ENCODE results near the gene ARHGEF7. TPM values are rescaled to one million over a fixed set of nuclear protein-coding genes. Genes with fewer than 3 reads are reported as not detected.

ARHGEF7 gene
- total RNA-seq, 1 donor from 2014 or later: 63.2 TPM

DNA sequence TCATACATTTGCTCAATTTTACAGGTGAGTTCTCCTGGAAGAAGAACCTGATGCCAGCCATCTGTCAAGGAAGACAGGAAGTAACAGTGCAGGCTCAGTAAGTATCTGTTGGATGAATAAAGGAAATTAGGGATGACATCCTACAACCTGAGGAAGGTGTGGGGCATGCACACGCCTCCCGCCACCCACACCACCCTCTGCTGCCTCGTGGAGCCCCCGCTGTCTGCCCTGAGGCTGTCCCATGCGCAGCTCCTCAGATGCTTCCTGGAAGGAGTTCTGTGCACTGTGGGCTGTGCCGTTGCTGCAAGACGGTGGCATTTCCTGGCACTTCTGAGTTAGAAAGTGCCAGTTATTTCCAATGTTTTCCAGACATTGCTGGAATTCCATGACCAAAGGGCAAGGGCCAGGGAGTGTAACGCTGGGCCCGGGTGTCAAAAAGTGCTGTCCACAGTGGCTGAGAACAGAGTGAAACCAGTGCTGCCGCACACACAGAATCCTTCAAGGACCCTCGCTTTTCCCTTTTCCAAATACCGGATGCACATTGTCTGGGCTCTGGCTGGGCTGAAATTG, 201.1 kb downstream of the ARHGEF7 start:
- ATAC-seq (no peak), DNase-seq (no peak)
- H3K27me3 ChIP-seq: no peaks in the 10 kb centered on the region
- H3K4me3 ChIP-seq: no peak overlapping the region
- no peaks in the 10 kb centered on the region for H3K4me1 ChIP-seq
- intact Hi-C loops (cut with DNase I): no loop called here
- TF ChIP-seq, protein P1, sequence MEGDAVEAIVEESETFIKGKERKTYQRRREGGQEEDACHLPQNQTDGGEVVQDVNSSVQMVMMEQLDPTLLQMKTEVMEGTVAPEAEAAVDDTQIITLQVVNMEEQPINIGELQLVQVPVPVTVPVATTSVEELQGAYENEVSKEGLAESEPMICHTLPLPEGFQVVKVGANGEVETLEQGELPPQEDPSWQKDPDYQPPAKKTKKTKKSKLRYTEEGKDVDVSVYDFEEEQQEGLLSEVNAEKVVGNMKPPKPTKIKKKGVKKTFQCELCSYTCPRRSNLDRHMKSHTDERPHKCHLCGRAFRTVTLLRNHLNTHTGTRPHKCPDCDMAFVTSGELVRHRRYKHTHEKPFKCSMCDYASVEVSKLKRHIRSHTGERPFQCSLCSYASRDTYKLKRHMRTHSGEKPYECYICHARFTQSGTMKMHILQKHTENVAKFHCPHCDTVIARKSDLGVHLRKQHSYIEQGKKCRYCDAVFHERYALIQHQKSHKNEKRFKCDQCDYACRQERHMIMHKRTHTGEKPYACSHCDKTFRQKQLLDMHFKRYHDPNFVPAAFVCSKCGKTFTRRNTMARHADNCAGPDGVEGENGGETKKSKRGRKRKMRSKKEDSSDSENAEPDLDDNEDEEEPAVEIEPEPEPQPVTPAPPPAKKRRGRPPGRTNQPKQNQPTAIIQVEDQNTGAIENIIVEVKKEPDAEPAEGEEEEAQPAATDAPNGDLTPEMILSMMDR (IDR thresholded peaks at IDR 0.05): no peak
- no peak overlapping the region for H3K27ac ChIP-seq
- no peaks in the 10 kb centered on the region for H3K9me3 ChIP-seq
- H3K36me3 ChIP-seq: no peaks in the 10 kb centered on the region

DNA sequence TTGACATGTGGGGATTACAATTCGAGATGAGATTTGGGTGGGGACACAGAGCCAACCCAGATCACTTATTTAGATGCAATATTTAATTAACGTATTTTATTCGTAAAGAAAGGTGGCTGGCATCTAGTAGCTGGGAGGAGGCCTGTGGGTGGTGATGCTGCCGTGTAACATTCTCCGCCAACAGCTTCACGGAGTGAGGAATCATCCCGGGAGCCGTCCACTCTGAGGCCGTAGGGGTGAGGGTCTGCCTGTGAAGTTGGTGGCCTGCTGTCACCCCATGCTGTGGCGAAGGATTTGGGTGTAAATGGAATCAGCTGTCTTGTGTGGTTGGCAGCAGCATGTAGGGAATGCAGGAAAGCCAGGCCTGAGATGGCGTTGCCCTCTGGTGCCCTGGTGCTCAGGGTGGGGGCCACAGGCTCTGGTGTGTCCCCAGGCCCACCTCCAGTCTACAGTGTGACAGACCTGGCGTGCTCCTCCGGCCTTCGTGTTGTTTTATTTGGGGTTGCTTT, 202.0 kb downstream of the ARHGEF7 start:
- ATAC-seq (no peak), DNase-seq (no peak)
- no peak overlapping the region for H3K27ac ChIP-seq
- no peaks in the 10 kb centered on the region for H3K9me3 ChIP-seq
- H3K27me3 ChIP-seq: no peaks in the 10 kb centered on the region
- no peaks in the 10 kb centered on the region for H3K36me3 ChIP-seq
- H3K4me1 ChIP-seq: no peaks in the 10 kb centered on the region
- intact Hi-C loops (cut with DNase I): no loop called here
- TF ChIP-seq, protein P1 (IDR thresholded peaks at IDR 0.05): no peak
- no peak overlapping the region for H3K4me3 ChIP-seq

DNA sequence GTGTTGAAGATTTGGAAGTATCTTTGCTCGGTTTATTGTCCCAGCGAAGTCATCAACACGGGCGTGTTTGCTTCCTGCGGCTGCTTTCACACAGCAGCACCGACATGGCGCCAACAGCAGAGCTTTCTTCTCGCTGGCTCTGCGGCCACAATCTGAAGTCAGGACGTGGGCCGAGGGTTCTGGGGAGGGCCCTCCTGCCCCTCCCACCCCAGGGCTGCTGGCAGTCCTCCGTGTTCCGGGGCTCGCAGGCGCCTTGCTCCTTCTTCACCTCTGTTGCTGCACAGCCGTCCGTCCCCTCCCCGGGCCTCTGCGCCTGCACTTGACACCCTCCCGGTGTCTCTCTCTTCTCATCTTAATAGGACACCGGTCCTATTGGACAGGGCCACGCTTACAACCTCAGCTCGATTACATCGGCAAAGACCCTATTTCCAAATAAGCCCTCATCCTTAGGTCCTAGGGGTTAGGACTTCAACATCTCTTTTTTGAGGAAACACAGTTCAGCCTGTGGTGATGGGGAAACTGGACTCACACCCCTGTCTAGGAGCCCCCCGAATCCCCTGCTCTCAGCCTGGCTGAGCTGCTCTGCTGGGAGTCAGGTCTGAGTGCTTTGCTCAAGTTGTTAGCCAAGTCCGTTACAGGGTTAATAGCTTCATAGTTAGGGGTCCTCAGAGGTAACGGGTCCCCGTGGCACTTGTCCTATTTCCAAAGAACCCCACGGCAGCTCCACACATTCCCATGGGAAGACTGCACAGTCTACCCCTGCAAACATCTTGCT, 202.6 kb downstream of the ARHGEF7 start:
- ATAC-seq (no peak), DNase-seq (no peak)
- intact Hi-C loops (cut with DNase I): no loop called here
- Histone ChIP-seq H3K27ac (no peak overlapping the region), H3K4me1 (no peaks in the 10 kb centered on the region), H3K9me3 (no peaks in the 10 kb centered on the region), H3K4me3 (no peak overlapping the region), H3K36me3 (no peaks in the 10 kb centered on the region), H3K27me3 (no peaks in the 10 kb centered on the region)
- TF ChIP-seq, protein P1 (IDR thresholded peaks at IDR 0.05): no peak

DNA sequence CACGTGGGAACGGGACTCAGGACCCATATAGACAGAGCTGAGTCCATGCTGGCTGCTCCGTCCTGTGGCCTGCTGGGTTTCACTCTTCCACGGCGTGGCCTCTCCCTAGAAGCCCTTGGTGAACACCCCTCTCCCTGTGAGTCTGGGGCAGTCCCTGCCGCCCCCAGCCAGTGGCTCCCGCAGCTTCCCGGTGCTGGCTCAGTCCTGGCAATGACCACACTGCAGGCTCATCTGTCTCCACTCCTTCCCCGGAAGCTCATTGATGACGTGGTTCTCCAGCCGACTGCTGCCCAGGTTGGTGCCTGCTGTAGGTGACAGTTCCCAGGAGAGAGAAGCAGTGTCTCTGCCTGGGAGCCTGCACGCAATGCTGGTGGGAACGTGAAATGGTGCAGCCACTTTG, 203.3 kb downstream of the ARHGEF7 start:
- no peaks in the 10 kb centered on the region for H3K36me3 ChIP-seq
- intact Hi-C loops (cut with DNase I): no loop called here
- H3K4me3 ChIP-seq: no peak overlapping the region
- no peak overlapping the region for H3K27ac ChIP-seq
- DNase-seq (no peak), ATAC-seq (no peak)
- H3K27me3 ChIP-seq: no peaks in the 10 kb centered on the region
- H3K4me1 ChIP-seq: no peaks in the 10 kb centered on the region
- TF ChIP-seq, protein P1 (IDR thresholded peaks at IDR 0.05): no peak
- H3K9me3 ChIP-seq: no peaks in the 10 kb centered on the region

DNA sequence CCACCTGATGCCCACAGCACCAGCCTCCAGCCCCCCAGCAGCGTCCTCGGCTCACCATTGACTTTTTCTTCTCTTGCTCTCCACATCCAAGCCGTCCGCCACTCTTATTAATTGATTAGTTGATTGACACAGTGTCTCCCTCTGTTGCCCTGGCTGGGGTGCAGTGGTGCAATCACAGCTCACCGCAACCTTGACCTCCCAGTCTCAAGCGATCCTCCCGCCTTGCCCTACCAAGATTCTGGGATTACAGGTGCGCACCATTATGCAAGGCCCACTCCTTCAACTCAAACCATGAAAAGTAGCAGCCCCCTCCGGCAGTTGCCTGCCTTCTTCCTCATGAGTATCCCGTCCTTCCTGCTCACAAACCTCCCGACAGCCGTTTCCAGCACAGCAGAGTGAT, 204.4 kb downstream of the ARHGEF7 start:
- Histone ChIP-seq H3K27me3 (no peaks in the 10 kb centered on the region), H3K9me3 (no peaks in the 10 kb centered on the region), H3K27ac (no peak overlapping the region), H3K36me3 (no peaks in the 10 kb centered on the region), H3K4me3 (no peak overlapping the region), H3K4me1 (no peaks in the 10 kb centered on the region)
- ATAC-seq (no peak), DNase-seq (no peak)
- intact Hi-C loops (cut with DNase I): no loop called here
- TF ChIP-seq, protein P1 (IDR thresholded peaks at IDR 0.05): no peak
